Kidney epithelial cell (primary cell): ENCODE results near the gene DDAH1. TPM values are rescaled to one million over a fixed set of nuclear protein-coding genes. Genes with fewer than 3 reads are reported as not detected.

Experiments
- DNase-seq: peaks from one replicate; pipeline ENCODE4 v3.0.0-alpha.2; 2010; ENCODE audit warnings: low read depth
- H3K27me3 ChIP-seq: 2 replicates; pipeline ENCODE4 v1.6.0; 2011; ENCODE audit warnings: low read length; ENCODE audit not compliant: control insufficient read depth, insufficient read depth
- H3K36me3 ChIP-seq: 2 replicates; pipeline ENCODE4 v1.5.1; 2011; ENCODE audit warnings: low read length; ENCODE audit not compliant: control insufficient read depth, insufficient read depth
- H3K4me3 ChIP-seq: 2 replicates; pipeline ENCODE4 v1.5.1; 2011; ENCODE audit warnings: low read depth, mild to moderate bottlenecking, control low read depth, low read length
- total RNA-seq: library from RNA; depleted of rRNA; stranded (reverse); fragments of >200 nt; gene quantifications from 2 replicates; pipeline ENCODE4 v1.2.3, GENCODE V29; 2015
- TF ChIP-seq, protein P1 (sequence below): IDR thresholded peaks from 2 replicates; pipeline ENCODE4 v1.5.1; 2011; ENCODE audit warnings: mild to moderate bottlenecking, moderate library complexity, low read length, control low read depth, inconsistent platforms; ENCODE audit not compliant: insufficient read depth, poor library complexity, severe bottlenecking

The DDAH1 gene
- total RNA-seq, 1 donor from 2014 or later: 33.4 TPM

DNA sequence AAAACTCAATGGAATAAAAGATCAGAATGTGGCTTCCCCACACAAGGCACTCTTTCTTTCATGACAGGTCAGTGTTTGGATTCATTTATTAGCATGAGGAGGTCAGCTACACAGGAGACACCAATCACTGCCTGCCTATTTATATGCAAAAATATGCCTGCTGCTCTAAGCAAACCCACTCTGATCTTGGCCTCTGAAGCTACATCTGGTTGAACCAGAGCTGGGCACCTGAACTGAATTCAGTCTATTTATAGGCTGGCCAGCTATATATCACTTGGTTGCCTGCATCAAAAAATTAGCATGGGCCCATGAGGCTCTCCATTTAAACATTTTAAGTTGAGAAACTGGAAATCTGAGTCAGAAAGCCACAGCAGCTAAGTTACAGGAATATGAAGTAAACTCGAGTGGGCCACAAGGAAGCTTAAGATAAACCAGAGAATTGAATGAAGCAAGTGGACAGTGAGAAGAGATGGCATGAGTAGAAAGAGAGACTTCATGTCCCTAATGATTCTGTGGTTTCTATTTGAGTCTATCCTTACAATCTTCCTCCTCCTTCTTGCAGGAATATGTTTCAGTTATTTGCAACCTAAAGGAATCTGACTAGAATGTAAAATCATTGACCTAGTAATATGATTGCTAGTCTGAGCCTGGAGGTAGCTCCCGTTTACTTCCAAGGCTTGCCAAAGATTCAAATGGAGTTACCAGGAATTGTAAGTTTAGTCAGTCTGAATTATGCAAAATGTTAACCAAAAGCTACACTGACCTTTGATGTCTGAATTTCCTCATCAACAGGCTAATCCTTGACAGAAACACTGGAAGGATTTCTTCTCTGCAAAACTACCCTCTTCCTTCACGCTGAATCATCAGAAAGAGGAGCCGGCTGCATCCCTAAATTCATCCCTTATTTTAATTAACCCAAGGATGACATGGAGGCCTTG lies 17.7 kb downstream of the DDAH1 start:
- TF ChIP-seq, protein P1, sequence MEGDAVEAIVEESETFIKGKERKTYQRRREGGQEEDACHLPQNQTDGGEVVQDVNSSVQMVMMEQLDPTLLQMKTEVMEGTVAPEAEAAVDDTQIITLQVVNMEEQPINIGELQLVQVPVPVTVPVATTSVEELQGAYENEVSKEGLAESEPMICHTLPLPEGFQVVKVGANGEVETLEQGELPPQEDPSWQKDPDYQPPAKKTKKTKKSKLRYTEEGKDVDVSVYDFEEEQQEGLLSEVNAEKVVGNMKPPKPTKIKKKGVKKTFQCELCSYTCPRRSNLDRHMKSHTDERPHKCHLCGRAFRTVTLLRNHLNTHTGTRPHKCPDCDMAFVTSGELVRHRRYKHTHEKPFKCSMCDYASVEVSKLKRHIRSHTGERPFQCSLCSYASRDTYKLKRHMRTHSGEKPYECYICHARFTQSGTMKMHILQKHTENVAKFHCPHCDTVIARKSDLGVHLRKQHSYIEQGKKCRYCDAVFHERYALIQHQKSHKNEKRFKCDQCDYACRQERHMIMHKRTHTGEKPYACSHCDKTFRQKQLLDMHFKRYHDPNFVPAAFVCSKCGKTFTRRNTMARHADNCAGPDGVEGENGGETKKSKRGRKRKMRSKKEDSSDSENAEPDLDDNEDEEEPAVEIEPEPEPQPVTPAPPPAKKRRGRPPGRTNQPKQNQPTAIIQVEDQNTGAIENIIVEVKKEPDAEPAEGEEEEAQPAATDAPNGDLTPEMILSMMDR: no peak
- Histone ChIP-seq H3K27me3 (no peaks in the 10 kb centered on the region), H3K4me3 (no peak overlapping the region), H3K36me3 (no peaks in the 10 kb centered on the region)
- no peak for DNase-seq

DNA sequence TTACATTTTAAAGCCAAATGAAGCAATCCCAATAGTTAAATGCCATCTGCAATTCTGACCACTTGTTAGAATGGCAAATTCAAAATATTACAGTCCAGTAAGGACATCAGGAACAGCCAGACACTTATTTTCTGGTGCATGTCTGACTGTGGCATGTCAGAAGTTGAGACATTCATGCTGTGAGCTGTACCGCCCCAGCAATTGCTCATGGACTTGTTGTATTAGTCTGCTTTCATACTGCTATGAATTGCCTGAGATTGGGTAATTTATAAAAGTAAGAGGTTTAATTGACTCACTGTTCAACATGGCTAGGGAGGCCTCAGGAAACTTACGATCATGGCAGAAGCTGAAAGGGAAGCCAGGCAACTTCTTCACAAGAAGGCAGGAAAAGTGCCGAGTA lies 19.1 kb downstream of the DDAH1 start:
- no peaks in the 10 kb centered on the region for H3K36me3 ChIP-seq
- H3K27me3 ChIP-seq: no peaks in the 10 kb centered on the region
- H3K4me3 ChIP-seq: no peak overlapping the region
- no peak for DNase-seq
- TF ChIP-seq, protein P1: no peak

DNA sequence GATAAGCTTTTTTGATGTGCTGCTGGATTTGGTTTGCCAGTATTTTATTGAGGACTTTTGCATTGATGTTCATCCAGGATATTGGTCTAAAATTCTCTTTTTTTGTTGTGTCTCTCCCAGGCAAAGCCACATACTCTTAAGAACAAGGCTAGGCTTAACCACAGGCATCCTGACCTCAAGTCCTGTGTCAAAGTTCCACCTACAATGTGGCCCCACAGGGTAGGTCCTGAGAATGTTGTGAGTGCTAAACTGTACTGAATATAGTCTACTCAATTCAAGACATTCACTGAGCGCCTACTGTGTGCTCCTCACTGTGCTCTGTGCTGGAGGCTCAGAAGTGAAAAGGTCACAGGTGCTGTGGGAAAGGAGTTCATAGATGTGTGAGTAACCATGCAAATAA lies 20.6 kb downstream of the DDAH1 start:
- Histone ChIP-seq H3K36me3 (no peaks in the 10 kb centered on the region), H3K4me3 (no peak overlapping the region), H3K27me3 (no peaks in the 10 kb centered on the region)
- DNase-seq: no peak
- TF ChIP-seq, protein P1: no peak

DNA sequence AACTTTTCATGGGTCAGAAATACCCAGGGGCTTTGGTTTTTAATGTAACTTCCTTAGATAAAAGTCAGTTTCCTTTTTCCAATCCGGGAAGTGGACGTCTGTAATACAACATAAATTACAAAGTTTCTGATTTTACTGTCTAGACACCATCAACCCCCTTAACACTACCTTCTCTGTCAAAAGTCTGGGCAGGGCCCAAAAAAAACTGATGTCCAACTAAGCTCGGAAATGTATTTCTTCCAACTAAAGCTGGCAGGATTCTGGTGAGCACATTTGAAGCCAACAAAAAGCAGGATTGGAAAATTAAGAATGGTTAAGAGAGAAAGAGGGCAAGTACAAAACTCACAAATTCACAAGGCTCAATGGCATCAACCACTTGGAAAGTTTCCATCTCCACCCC lies 24.3 kb downstream of the DDAH1 start:
- TF ChIP-seq, protein P1: no peak

DNA sequence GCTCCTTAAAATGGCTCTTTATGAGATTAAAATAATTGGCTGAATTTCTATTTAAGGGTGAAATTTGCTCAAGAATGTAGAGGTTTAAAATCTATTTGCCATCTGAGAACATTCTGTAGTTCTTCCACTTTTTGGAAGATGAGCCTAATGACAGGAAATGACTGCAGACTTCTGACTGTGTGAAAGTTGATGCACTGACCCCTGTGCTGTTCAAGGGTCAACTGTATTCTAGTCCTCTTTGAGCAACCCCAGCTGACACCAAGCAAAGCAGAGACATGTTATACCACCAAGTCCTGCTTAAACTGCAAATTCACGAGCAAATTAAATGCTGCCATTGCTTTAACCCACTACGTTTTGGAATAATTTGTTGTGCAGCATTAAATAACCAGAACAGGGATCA lies 26.6 kb downstream of the DDAH1 start:
- no peaks in the 10 kb centered on the region for H3K36me3 ChIP-seq
- no peak for DNase-seq
- H3K4me3 ChIP-seq: no peak overlapping the region
- H3K27me3 ChIP-seq: no peaks in the 10 kb centered on the region
- TF ChIP-seq, protein P1: no peak

More for the DNA sequence above, 24.3 kb downstream of the DDAH1 start:
- H3K27me3 ChIP-seq: no peaks in the 10 kb centered on the region
- DNase-seq: no peak
- no peaks in the 10 kb centered on the region for H3K36me3 ChIP-seq
- H3K4me3 ChIP-seq: no peak overlapping the region

DNA sequence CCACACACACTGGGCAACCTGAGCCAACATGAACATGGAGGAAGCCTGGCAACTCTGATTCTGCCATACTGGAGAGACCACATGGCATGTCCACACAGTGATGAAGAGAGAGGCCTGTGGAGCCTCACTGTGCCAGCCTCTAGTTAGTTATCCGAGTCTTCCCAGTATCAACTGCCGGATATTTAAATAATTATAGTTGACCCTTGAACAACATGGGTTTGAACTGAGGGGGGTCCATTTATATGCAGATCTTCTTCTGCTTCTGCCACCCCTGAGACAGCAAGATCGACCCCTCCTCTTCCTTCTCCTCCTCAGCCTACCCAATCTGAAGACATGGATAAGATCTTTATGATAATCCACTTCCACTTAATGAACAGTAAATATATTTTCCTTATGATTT lies 27.8 kb downstream of the DDAH1 start:
- no peaks in the 10 kb centered on the region for H3K36me3 ChIP-seq
- no peaks in the 10 kb centered on the region for H3K27me3 ChIP-seq
- TF ChIP-seq, protein P1: no peak
- no peak for DNase-seq
- H3K4me3 ChIP-seq: no peak overlapping the region
